Measurements from ENCODE around the gene DNAJC5.

DNAJC5 gene

GRCh38 chr20:63945921-63946920 lies 51.3 kb downstream of the DNAJC5 start:
- H3K4me3 ChIP-seq (ENCODE audit: low read length) = no peak overlapping the region
- DNase-seq (ENCODE audit: low read depth) = no peak
- TF ChIP-seq, protein P1, sequence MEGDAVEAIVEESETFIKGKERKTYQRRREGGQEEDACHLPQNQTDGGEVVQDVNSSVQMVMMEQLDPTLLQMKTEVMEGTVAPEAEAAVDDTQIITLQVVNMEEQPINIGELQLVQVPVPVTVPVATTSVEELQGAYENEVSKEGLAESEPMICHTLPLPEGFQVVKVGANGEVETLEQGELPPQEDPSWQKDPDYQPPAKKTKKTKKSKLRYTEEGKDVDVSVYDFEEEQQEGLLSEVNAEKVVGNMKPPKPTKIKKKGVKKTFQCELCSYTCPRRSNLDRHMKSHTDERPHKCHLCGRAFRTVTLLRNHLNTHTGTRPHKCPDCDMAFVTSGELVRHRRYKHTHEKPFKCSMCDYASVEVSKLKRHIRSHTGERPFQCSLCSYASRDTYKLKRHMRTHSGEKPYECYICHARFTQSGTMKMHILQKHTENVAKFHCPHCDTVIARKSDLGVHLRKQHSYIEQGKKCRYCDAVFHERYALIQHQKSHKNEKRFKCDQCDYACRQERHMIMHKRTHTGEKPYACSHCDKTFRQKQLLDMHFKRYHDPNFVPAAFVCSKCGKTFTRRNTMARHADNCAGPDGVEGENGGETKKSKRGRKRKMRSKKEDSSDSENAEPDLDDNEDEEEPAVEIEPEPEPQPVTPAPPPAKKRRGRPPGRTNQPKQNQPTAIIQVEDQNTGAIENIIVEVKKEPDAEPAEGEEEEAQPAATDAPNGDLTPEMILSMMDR (conservative IDR thresholded peaks at IDR 0.05; ENCODE audit: low read length) = no peak

GRCh38 chr20:63946986-63947637 lies 52.2 kb downstream of the DNAJC5 start:
- DNase-seq (ENCODE audit: low read depth) = no peak
- H3K4me3 ChIP-seq (ENCODE audit: low read length) = no peak overlapping the region
- TF ChIP-seq, protein P1 (conservative IDR thresholded peaks at IDR 0.05; ENCODE audit: low read length) = no peak

DNA sequence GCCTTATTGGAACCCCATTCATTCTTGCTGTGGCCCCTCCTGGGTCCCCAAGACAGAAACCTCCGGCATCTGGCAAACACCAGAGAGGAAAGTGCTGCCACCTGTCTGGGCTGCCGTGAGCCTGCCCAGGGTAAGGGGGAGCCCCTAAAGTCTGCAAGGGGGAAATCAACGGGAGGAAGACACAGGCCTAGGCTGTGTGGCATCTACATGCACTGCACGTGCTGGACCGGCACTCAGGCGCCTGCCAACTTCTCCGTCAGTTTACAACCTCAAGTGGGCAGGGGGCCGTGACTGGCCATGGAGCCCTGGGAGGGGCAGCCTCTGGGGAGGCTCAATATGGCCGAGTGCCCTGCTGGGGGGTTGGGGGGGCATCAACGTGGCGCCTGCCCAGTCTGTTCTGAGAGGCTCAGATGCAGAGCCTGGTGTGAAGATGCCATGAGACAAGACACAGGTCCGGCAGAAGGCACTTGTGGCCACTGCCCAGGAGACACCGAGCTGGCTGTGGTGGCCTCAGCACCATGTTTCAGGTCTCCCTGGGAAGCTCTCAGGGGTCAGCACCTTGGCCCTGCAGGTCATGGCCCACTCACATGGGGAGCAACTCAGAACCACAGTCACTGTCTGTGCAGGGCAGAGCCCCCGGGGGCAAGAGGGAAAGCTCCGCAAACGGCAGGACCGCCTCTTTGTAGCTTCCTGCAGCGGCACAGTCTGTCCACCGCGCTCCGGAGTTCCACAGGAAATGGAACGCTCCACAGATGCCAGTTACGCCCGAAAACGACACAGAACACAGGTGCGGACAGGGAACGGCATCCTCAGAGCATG lies 52.9 kb downstream of the DNAJC5 start:
- TF ChIP-seq, protein P1 (conservative IDR thresholded peaks at IDR 0.05; ENCODE audit: low read length) = no peak
- H3K4me3 ChIP-seq (ENCODE audit: low read length) = no peak overlapping the region
- no peak for DNase-seq (ENCODE audit: low read depth)

GRCh38 chr20:63950701-63951397 lies 55.9 kb downstream of the DNAJC5 start:
- no peak for DNase-seq (ENCODE audit: low read depth)
- no peak overlapping the region for H3K4me3 ChIP-seq (ENCODE audit: low read length)
- TF ChIP-seq, protein P1 (conservative IDR thresholded peaks at IDR 0.05; ENCODE audit: low read length) = no peak

DNA sequence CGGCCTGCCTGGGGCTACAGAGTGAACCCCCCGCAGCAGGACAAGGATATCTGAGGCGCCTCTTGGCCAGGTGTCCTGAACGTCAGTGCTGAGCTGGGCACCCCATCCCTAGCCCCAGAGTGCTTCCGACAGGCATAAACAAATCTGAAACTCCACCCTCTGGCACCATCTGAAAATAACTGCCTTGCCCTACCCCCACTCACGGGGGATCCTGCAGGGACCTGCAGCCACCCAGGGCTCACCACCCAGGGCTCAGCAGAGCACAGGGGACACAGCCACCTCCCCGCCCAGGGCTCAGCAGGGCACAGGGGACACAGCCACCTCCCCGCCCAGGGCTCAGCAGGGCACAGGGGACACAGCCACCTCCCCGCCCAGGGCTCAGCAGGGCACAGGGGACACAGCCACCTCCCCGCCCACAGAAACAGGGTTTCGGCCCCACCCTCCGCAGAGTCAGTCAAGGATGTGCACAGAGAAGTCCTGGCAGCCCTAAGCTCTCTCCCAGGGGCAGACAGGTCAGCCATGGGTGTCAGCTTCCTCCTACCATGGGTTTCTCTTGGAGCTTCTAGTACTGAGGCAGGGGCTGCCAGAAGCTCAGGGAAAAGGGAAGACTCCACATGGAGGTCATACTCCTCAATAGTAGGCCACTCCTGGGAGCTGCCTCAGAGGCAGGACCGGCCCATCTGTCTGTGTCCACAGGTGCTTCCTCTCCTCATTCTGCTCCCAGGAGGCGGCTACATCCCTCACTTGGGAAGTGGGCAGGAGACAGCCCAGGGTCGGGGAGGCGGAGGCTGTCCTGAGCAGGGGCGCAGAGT lies 56.7 kb downstream of the DNAJC5 start:
- DNase-seq (ENCODE audit: low read depth) = no peak
- no peak overlapping the region for H3K4me3 ChIP-seq (ENCODE audit: low read length)
- TF ChIP-seq, protein P1 (conservative IDR thresholded peaks at IDR 0.05; ENCODE audit: low read length) = no peak

DNA sequence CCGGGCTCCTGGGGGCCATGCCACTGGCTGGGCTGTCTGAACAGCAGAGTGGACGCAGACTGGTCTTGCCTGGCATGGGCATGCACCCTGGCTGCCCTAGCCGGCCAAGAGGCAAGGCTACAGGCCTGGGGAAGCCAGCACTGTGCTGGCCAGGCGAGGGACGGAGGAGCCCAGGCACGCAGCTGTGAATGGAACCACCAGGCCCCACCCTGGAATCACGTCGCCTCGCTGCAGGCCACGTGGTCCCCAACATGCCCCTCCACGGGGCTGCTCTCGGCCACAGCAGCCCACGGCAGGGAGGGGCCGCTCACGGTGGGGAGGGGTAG lies 57.2 kb downstream of the DNAJC5 start:
- no peak for DNase-seq (ENCODE audit: low read depth)
- TF ChIP-seq, protein P1 (conservative IDR thresholded peaks at IDR 0.05; ENCODE audit: low read length) = no peak
- no peak overlapping the region for H3K4me3 ChIP-seq (ENCODE audit: low read length)
